ENCODE data around the gene GRB2.

GRCh38 chr17:75364078-75364477 lies 41.4 kb downstream of the GRB2 start:
- TF ChIP-seq, protein P1, sequence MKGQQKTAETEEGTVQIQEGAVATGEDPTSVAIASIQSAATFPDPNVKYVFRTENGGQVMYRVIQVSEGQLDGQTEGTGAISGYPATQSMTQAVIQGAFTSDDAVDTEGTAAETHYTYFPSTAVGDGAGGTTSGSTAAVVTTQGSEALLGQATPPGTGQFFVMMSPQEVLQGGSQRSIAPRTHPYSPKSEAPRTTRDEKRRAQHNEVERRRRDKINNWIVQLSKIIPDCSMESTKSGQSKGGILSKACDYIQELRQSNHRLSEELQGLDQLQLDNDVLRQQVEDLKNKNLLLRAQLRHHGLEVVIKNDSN (CRISPR knock-in tag; IDR thresholded peaks at IDR 0.05) = no peak
- no peak for TF ChIP-seq CTCF (IDR thresholded peaks at IDR 0.05)
- TF ChIP-seq, protein P2, sequence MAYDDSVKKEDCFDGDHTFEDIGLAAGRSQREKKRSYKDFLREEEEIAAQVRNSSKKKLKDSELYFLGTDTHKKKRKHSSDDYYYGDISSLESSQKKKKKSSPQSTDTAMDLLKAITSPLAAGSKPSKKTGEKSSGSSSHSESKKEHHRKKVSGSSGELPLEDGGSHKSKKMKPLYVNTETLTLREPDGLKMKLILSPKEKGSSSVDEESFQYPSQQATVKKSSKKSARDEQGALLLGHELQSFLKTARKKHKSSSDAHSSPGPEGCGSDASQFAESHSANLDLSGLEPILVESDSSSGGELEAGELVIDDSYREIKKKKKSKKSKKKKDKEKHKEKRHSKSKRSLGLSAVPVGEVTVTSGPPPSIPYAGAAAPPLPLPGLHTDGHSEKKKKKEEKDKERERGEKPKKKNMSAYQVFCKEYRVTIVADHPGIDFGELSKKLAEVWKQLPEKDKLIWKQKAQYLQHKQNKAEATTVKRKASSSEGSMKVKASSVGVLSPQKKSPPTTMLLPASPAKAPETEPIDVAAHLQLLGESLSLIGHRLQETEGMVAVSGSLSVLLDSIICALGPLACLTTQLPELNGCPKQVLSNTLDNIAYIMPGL (CRISPR knock-in tag; IDR thresholded peaks at IDR 0.05) = no peak
- no peak for TF ChIP-seq TEAD1 (CRISPR knock-in tag; IDR thresholded peaks at IDR 0.05)
- TF ChIP-seq ESRRA (CRISPR knock-in tag; IDR thresholded peaks at IDR 0.05; ENCODE audit: borderline replicate concordance) = no peak
- TF ChIP-seq NFYB (CRISPR knock-in tag; conservative IDR thresholded peaks at IDR 0.05; ENCODE audit: low read depth) = no peak
- no peak for TF ChIP-seq ZNF121 (CRISPR knock-in tag; IDR thresholded peaks at IDR 0.05)
- no peak for TF ChIP-seq CBFB (CRISPR knock-in tag; IDR thresholded peaks at IDR 0.05; ENCODE audit: low read depth)
- TF ChIP-seq, protein P3, sequence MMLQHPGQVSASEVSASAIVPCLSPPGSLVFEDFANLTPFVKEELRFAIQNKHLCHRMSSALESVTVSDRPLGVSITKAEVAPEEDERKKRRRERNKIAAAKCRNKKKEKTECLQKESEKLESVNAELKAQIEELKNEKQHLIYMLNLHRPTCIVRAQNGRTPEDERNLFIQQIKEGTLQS (CRISPR knock-in tag; conservative IDR thresholded peaks at IDR 0.05) = no peak
- TF ChIP-seq, protein P4, sequence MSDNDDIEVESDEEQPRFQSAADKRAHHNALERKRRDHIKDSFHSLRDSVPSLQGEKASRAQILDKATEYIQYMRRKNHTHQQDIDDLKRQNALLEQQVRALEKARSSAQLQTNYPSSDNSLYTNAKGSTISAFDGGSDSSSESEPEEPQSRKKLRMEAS (CRISPR knock-in tag; IDR thresholded peaks at IDR 0.05) = no peak
- TF ChIP-seq ATF1 (CRISPR knock-in tag; IDR thresholded peaks at IDR 0.05) = no peak
- TF ChIP-seq, protein P5, sequence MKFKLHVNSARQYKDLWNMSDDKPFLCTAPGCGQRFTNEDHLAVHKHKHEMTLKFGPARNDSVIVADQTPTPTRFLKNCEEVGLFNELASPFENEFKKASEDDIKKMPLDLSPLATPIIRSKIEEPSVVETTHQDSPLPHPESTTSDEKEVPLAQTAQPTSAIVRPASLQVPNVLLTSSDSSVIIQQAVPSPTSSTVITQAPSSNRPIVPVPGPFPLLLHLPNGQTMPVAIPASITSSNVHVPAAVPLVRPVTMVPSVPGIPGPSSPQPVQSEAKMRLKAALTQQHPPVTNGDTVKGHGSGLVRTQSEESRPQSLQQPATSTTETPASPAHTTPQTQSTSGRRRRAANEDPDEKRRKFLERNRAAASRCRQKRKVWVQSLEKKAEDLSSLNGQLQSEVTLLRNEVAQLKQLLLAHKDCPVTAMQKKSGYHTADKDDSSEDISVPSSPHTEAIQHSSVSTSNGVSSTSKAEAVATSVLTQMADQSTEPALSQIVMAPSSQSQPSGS (CRISPR knock-in tag; IDR thresholded peaks at IDR 0.05; ENCODE audit: borderline replicate concordance, low read depth) = no peak
- TF ChIP-seq, protein P6, sequence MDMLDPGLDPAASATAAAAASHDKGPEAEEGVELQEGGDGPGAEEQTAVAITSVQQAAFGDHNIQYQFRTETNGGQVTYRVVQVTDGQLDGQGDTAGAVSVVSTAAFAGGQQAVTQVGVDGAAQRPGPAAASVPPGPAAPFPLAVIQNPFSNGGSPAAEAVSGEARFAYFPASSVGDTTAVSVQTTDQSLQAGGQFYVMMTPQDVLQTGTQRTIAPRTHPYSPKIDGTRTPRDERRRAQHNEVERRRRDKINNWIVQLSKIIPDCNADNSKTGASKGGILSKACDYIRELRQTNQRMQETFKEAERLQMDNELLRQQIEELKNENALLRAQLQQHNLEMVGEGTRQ (CRISPR knock-in tag; IDR thresholded peaks at IDR 0.05) = no peak
- no peak for TF ChIP-seq NR2C2 (CRISPR knock-in tag; IDR thresholded peaks at IDR 0.05)
